ENCODE data around the gene NPTX2. TPM values are rescaled to one million over a fixed set of nuclear protein-coding genes. Genes with fewer than 3 reads are reported as not detected.

Gene NPTX2
- total and polyA plus RNA-seq, 2 experiments from 2014 or later, result 8.2 to 24.1 TPM

DNA sequence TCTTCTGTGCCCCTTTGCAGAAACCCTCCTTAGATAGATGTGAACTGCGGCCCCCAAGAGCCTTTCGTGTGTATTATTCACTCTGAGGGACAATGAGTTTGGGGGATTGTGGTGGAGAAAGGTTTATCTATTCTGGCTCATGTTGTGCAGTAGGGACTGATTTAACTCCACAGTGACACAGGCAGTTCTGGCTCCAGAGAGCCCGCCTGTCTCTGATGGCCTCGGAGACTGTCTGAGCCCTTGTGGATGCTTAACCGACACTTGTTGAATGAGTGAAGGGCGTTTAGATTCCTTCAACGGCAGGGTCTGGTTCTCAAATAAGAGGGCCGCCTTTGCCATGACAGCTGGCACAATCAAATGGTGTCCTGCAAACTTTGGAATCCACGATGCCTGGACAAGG, 5.8 kb downstream of the NPTX2 start:
- peaks cover 6% of the 10 kb centered on the region for H4K20me1 ChIP-seq (replicated peaks; ENCODE audit: insufficient read depth)
- H3K9me2 ChIP-seq (ENCODE audit: insufficient read depth), result no peaks in the 10 kb centered on the region
- no peaks in the 10 kb centered on the region for H3K79me2 ChIP-seq (replicated peaks; ENCODE audit: insufficient read depth)
- no peak overlapping the region for H3K4me3 ChIP-seq
- H3F3A ChIP-seq (replicated peaks; ENCODE audit: low read depth), result no peaks in the 10 kb centered on the region
- no peak for DNase-seq (ENCODE audit: low spot score)
- no peak overlapping the region for H3K4me2 ChIP-seq
- Mint-ChIP-seq H3K9me3 (no peaks in the 10 kb centered on the region), H3K27me3 (ENCODE audit: insufficient read depth, low read depth, poor library complexity) (peaks cover 18% of the 10 kb centered on the region), H3K4me3 (no peak overlapping the region), H3K36me3 (ENCODE audit: low read depth) (peaks cover 4% of the 10 kb centered on the region; the same call in 2 of the 3 replicates), H3K4me1 (peaks cover 17% of the 10 kb centered on the region), H3K27ac (no peak overlapping the region)
- TF ChIP-seq, protein P1, sequence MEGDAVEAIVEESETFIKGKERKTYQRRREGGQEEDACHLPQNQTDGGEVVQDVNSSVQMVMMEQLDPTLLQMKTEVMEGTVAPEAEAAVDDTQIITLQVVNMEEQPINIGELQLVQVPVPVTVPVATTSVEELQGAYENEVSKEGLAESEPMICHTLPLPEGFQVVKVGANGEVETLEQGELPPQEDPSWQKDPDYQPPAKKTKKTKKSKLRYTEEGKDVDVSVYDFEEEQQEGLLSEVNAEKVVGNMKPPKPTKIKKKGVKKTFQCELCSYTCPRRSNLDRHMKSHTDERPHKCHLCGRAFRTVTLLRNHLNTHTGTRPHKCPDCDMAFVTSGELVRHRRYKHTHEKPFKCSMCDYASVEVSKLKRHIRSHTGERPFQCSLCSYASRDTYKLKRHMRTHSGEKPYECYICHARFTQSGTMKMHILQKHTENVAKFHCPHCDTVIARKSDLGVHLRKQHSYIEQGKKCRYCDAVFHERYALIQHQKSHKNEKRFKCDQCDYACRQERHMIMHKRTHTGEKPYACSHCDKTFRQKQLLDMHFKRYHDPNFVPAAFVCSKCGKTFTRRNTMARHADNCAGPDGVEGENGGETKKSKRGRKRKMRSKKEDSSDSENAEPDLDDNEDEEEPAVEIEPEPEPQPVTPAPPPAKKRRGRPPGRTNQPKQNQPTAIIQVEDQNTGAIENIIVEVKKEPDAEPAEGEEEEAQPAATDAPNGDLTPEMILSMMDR (conservative IDR thresholded peaks at IDR 0.05; ENCODE audit: low read depth in 2 of 2), result no peak
- TF ChIP-seq ZNF114 (CRISPR knock-in tag; IDR thresholded peaks at IDR 0.05), result no peak
- TF ChIP-seq CREB1 (CRISPR knock-in tag; IDR thresholded peaks at IDR 0.05; ENCODE audit: low read depth), result no peak
- no peak for TF ChIP-seq ZNF331 (CRISPR knock-in tag; IDR thresholded peaks at IDR 0.05; ENCODE audit: low read depth)
- TF ChIP-seq, protein P2, sequence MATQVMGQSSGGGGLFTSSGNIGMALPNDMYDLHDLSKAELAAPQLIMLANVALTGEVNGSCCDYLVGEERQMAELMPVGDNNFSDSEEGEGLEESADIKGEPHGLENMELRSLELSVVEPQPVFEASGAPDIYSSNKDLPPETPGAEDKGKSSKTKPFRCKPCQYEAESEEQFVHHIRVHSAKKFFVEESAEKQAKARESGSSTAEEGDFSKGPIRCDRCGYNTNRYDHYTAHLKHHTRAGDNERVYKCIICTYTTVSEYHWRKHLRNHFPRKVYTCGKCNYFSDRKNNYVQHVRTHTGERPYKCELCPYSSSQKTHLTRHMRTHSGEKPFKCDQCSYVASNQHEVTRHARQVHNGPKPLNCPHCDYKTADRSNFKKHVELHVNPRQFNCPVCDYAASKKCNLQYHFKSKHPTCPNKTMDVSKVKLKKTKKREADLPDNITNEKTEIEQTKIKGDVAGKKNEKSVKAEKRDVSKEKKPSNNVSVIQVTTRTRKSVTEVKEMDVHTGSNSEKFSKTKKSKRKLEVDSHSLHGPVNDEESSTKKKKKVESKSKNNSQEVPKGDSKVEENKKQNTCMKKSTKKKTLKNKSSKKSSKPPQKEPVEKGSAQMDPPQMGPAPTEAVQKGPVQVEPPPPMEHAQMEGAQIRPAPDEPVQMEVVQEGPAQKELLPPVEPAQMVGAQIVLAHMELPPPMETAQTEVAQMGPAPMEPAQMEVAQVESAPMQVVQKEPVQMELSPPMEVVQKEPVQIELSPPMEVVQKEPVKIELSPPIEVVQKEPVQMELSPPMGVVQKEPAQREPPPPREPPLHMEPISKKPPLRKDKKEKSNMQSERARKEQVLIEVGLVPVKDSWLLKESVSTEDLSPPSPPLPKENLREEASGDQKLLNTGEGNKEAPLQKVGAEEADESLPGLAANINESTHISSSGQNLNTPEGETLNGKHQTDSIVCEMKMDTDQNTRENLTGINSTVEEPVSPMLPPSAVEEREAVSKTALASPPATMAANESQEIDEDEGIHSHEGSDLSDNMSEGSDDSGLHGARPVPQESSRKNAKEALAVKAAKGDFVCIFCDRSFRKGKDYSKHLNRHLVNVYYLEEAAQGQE (IDR thresholded peaks at IDR 0.05; ENCODE audit: unreplicated experiment), result no peak
- TF ChIP-seq, protein P3, sequence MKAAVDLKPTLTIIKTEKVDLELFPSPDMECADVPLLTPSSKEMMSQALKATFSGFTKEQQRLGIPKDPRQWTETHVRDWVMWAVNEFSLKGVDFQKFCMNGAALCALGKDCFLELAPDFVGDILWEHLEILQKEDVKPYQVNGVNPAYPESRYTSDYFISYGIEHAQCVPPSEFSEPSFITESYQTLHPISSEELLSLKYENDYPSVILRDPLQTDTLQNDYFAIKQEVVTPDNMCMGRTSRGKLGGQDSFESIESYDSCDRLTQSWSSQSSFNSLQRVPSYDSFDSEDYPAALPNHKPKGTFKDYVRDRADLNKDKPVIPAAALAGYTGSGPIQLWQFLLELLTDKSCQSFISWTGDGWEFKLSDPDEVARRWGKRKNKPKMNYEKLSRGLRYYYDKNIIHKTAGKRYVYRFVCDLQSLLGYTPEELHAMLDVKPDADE (IDR thresholded peaks at IDR 0.05), result no peak
- TF ChIP-seq STAT1 (IDR thresholded peaks at IDR 0.05; ENCODE audit: unreplicated experiment), result no peak
- no peak for TF ChIP-seq EZH2 (IDR thresholded peaks at IDR 0.05; ENCODE audit: low read depth, unreplicated experiment)
- TF ChIP-seq, protein P4, sequence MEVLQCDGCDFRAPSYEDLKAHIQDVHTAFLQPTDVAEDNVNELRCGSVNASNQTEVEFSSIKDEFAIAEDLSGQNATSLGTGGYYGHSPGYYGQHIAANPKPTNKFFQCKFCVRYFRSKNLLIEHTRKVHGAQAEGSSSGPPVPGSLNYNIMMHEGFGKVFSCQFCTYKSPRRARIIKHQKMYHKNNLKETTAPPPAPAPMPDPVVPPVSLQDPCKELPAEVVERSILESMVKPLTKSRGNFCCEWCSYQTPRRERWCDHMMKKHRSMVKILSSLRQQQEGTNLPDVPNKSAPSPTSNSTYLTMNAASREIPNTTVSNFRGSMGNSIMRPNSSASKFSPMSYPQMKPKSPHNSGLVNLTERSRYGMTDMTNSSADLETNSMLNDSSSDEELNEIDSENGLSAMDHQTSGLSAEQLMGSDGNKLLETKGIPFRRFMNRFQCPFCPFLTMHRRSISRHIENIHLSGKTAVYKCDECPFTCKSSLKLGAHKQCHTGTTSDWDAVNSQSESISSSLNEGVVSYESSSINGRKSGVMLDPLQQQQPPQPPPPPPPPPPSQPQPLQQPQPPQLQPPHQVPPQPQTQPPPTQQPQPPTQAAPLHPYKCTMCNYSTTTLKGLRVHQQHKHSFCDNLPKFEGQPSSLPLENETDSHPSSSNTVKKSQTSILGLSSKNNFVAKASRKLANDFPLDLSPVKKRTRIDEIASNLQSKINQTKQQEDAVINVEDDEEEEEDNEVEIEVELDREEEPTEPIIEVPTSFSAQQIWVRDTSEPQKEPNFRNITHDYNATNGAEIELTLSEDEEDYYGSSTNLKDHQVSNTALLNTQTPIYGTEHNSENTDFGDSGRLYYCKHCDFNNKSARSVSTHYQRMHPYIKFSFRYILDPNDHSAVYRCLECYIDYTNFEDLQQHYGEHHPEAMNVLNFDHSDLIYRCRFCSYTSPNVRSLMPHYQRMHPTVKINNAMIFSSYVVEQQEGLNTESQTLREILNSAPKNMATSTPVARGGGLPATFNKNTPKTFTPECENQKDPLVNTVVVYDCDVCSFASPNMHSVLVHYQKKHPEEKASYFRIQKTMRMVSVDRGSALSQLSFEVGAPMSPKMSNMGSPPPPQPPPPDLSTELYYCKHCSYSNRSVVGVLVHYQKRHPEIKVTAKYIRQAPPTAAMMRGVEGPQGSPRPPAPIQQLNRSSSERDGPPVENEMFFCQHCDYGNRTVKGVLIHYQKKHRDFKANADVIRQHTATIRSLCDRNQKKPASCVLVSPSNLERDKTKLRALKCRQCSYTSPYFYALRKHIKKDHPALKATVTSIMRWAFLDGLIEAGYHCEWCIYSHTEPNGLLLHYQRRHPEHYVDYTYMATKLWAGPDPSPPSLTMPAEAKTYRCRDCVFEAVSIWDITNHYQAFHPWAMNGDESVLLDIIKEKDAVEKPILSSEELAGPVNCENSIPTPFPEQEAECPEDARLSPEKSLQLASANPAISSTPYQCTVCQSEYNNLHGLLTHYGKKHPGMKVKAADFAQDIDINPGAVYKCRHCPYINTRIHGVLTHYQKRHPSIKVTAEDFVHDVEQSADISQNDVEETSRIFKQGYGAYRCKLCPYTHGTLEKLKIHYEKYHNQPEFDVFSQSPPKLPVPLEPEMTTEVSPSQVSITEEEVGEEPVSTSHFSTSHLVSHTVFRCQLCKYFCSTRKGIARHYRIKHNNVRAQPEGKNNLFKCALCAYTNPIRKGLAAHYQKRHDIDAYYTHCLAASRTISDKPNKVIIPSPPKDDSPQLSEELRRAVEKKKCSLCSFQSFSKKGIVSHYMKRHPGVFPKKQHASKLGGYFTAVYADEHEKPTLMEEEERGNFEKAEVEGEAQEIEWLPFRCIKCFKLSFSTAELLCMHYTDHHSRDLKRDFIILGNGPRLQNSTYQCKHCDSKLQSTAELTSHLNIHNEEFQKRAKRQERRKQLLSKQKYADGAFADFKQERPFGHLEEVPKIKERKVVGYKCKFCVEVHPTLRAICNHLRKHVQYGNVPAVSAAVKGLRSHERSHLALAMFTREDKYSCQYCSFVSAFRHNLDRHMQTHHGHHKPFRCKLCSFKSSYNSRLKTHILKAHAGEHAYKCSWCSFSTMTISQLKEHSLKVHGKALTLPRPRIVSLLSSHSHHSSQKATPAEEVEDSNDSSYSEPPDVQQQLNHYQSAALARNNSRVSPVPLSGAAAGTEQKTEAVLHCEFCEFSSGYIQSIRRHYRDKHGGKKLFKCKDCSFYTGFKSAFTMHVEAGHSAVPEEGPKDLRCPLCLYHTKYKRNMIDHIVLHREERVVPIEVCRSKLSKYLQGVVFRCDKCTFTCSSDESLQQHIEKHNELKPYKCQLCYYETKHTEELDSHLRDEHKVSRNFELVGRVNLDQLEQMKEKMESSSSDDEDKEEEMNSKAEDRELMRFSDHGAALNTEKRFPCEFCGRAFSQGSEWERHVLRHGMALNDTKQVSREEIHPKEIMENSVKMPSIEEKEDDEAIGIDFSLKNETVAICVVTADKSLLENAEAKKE (CRISPR knock-in tag; IDR thresholded peaks at IDR 0.05), result no peak
- TF ChIP-seq POLR2AphosphoS5 (IDR thresholded peaks at IDR 0.05; ENCODE audit: low read depth), result no peak
- no peak for TF ChIP-seq JUNB (IDR thresholded peaks at IDR 0.05; ENCODE audit: unreplicated experiment)
- TF ChIP-seq NANOG (IDR thresholded peaks at IDR 0.05; ENCODE audit: borderline replicate concordance), result no peak
- TF ChIP-seq EZH2phosphoT487 (IDR thresholded peaks at IDR 0.05; ENCODE audit: unreplicated experiment), result no peak
- ATAC-seq, result no peak
- no peaks in the 10 kb centered on the region for H3K36me3 ChIP-seq (ENCODE audit: insufficient read depth)
- peaks cover 25% of the 10 kb centered on the region for H3K27me3 ChIP-seq (ENCODE audit: insufficient read depth)
- peaks cover 9% of the 10 kb centered on the region for H3K4me1 ChIP-seq (ENCODE audit: insufficient read depth)
- H3K27ac ChIP-seq (ENCODE audit: low read depth), result no peak overlapping the region
- no peak overlapping the region for H2AFZ ChIP-seq

All from GM23338 (cell line).